HEK293 (cell line): ENCODE data around the gene KLHL29.

Experiments used
- CTCF ChIP-seq: fragments of 450-650 bp; formaldehyde crosslinking; IDR thresholded peaks from 2 replicates; pipeline ENCODE4 v1.5.1; 2016; ENCODE audit warnings: missing biosample characterization, missing genetic modification characterization
- GFI1B ChIP-seq: fragments of 450-650 bp; formaldehyde crosslinking; IDR thresholded peaks from 2 replicates; pipeline ENCODE4 v1.5.1; 2016; ENCODE audit warnings: missing biosample characterization, missing genetic modification characterization
- KLF16 ChIP-seq: fragments of 450-650 bp; formaldehyde crosslinking; IDR thresholded peaks from 2 replicates; pipeline ENCODE4 v1.5.1; 2017; ENCODE audit warnings: missing biosample characterization, missing genetic modification characterization
- PBX3 ChIP-seq: sonication (generic); formaldehyde crosslinking; IDR thresholded peaks from 2 replicates; pipeline ENCODE4 v1.8.1; 2022; ENCODE audit warnings: mild to moderate bottlenecking, moderate library complexity, missing genetic modification reagents
- ZNF121 ChIP-seq: fragments of 450-650 bp; formaldehyde crosslinking; IDR thresholded peaks from 2 replicates; pipeline ENCODE4 v1.5.1; 2016; ENCODE audit warnings: missing biosample characterization, missing genetic modification characterization
- ZNF18 ChIP-seq: fragments of 450-650 bp; formaldehyde crosslinking; IDR thresholded peaks from 2 replicates; pipeline ENCODE4 v1.5.1; 2016; ENCODE audit warnings: missing biosample characterization, missing genetic modification characterization
- ZNF184 ChIP-seq: fragments of 450-650 bp; IDR thresholded peaks from 2 replicates; pipeline ENCODE4 v1.5.1; 2018; ENCODE audit warnings: missing biosample characterization, mild to moderate bottlenecking, missing genetic modification characterization
- ZNF24 ChIP-seq: fragments of 450-650 bp; formaldehyde crosslinking; IDR thresholded peaks from 2 replicates; pipeline ENCODE4 v1.5.1; 2016; ENCODE audit warnings: missing biosample characterization, missing genetic modification characterization
- ZNF274 ChIP-seq, 2 experiments: fragments of 200-500 bp in 1 of 2; fragments of 450-650 bp in 1 of 2; sonication (Bioruptor generic) in 1 of 2; formaldehyde crosslinking in 1 of 2; IDR thresholded peaks; 2 replicates each; pipeline versions ENCODE4 v1.5.1 to v1.6.1; 2014 to 2016; ENCODE audit warnings: borderline replicate concordance in 1 of 2, inconsistent platforms in 1 of 2, low read length in 1 of 2, missing biosample characterization in 1 of 2, missing genetic modification characterization in 1 of 2
- ZNF416 ChIP-seq: fragments of 450-650 bp; formaldehyde crosslinking; IDR thresholded peaks from 2 replicates; pipeline ENCODE4 v1.5.1; 2016; ENCODE audit warnings: missing biosample characterization, missing genetic modification characterization
- ZNF513 ChIP-seq: fragments of 450-650 bp; IDR thresholded peaks from 2 replicates; pipeline ENCODE4 v1.5.1; 2018; ENCODE audit warnings: missing biosample characterization, missing genetic modification characterization

GRCh38 chr2:23546913-23547312, 161.9 kb downstream of the KLHL29 start:
- TF ChIP-seq CTCF (tag by site-specific recombination) (no peak), ZNF513 (no peak), PBX3 (CRISPR knock-in tag) (no peak), ZNF416 (no peak), ZNF18 (tag by site-specific recombination) (no peak), KLF16 (tag by site-specific recombination) (no peak), GFI1B (no peak), ZNF184 (no peak), ZNF121 (tag by site-specific recombination) (no peak), ZNF274 (IDR thresholded peaks at IDR 0.05; ENCODE audit: low read length) (no peak), ZNF274 (tag by site-specific recombination; IDR thresholded peaks at IDR 0.05; ENCODE audit: borderline replicate concordance) (no peak), ZNF24 (tag by site-specific recombination) (no peak)
